HT1080 (cell line): Measurements from ENCODE around the gene ARTN. TPM values are rescaled to one million over a fixed set of nuclear protein-coding genes. Genes with fewer than 3 reads are reported as not detected.

Source experiments
- DNase-seq: peaks from one replicate; pipeline ENCODE4 v3.0.0-alpha.2; 2015; ENCODE audit warnings: low read depth
- total RNA-seq: library from RNA; depleted of rRNA; stranded (reverse); fragments of >200 nt; shearing (Covaris generic); gene quantifications from 2 replicates; pipeline ENCODE4 v1.2.3, GENCODE V29; 2014

Gene ARTN
- total RNA-seq, 1 experiment from 2014 or later: 0.32 TPM

- peak; percentile 94 for DNase-seq
Observed at GRCh38 chr1:43969746-43970466, 36.3 kb downstream of the ARTN start, which contains the start of gene DPH2. DPH2 (plus strand) TSS chr1:43970010; CDS start chr1:43970176, 166 bp downstream.

GRCh38 chr1:43970502-43970901 lies 36.9 kb downstream of the ARTN start:
- DNase-seq: no peak

GRCh38 chr1:43970911-43971310 lies 37.3 kb downstream of the ARTN start:
- no peak for DNase-seq

- no peak for DNase-seq
Observed at GRCh38 chr1:43971336-43971980, 37.9 kb downstream of the ARTN start.

- no peak for DNase-seq
Observed at GRCh38 chr1:43973981-43974442, 40.4 kb downstream of the ARTN start.

GRCh38 chr1:43974443-43975248 lies 41.0 kb downstream of the ARTN start, which contains the start of gene ATP6V0B:
ATP6V0B (plus strand) TSS chr1:43974960; CDS start chr1:43975041, 81 bp downstream.
- DNase-seq: peak; percentile 91

- DNase-seq: no peak
Observed at GRCh38 chr1:43975249-43975961, 41.8 kb downstream of the ARTN start.

GRCh38 chr1:43976045-43976444 lies 42.4 kb downstream of the ARTN start:
- DNase-seq: no peak

GRCh38 chr1:43976890-43977289 lies 43.3 kb downstream of the ARTN start:
- DNase-seq: no peak

- no peak for DNase-seq
Observed at GRCh38 chr1:43977376-43978263, 44.0 kb downstream of the ARTN start.

- DNase-seq: no peak
Observed at GRCh38 chr1:43978264-43978550, 44.6 kb downstream of the ARTN start.

- peak; percentile 17 for DNase-seq
Observed at GRCh38 chr1:43978551-43979260, 45.1 kb downstream of the ARTN start, which contains the start of gene B4GALT2. B4GALT2 (plus strand) TSS chr1:43979210; CDS start chr1:43981161, 1,951 bp downstream.

GRCh38 chr1:43979261-43979527 lies 45.6 kb downstream of the ARTN start:
- DNase-seq: no peak

- DNase-seq: peak; percentile 59
Observed at GRCh38 chr1:43979528-43980254, 46.1 kb downstream of the ARTN start.

GRCh38 chr1:43980255-43981134 lies 46.9 kb downstream of the ARTN start:
- DNase-seq: peak; percentile 18

GRCh38 chr1:43981135-43981491 lies 47.5 kb downstream of the ARTN start:
- no peak for DNase-seq

- DNase-seq: no peak
Observed at GRCh38 chr1:43981636-43982035, 48.0 kb downstream of the ARTN start.

GRCh38 chr1:43982241-43982640 lies 48.6 kb downstream of the ARTN start:
- no peak for DNase-seq
